K562 (cell line): ENCODE data around the gene WDR70. TPM values are rescaled to one million over a fixed set of nuclear protein-coding genes. Genes with fewer than 3 reads are reported as not detected.

Experiments
- ATF1 ChIP-seq, 2 experiments: fragments of 450-650 bp in 1 of 2; IDR thresholded peaks; 2 replicates each; pipeline ENCODE4 v1.6.1; 2016; ENCODE audit warnings: missing compliant biosample characterization in 1 of 2, missing genetic modification characterization in 1 of 2
- DMBX1 ChIP-seq: fragments of 250-450 bp; sonication (Bioruptor Pico); IDR thresholded peaks from 2 replicates; pipeline ENCODE4 v1.8.0; 2022; ENCODE audit warnings: inconsistent platforms, mild to moderate bottlenecking, moderate library complexity, borderline replicate concordance
- HBP1 ChIP-seq: fragments of 450-650 bp; formaldehyde crosslinking; IDR thresholded peaks from 2 replicates; pipeline ENCODE4 v1.4.0; 2022; ENCODE audit warnings: missing genetic modification characterization
- ILK ChIP-seq: fragments of 450-650 bp; IDR thresholded peaks from 2 replicates; pipeline ENCODE4 v1.6.1; 2016; ENCODE audit warnings: missing genetic modification characterization, low read depth, mild to moderate bottlenecking, missing compliant biosample characterization, moderate library complexity, borderline replicate concordance
- NCOA1 ChIP-seq: fragments of 450-650 bp; IDR thresholded peaks from 2 replicates; pipeline ENCODE4 v1.6.1; 2016; ENCODE audit warnings: low read depth
- NR2F6 ChIP-seq: fragments of 450-650 bp; formaldehyde crosslinking; IDR thresholded peaks from 2 replicates; pipeline ENCODE4 v1.4.0; 2020; ENCODE audit warnings: mild to moderate bottlenecking
- PHF21A ChIP-seq: fragments of 450-650 bp; IDR thresholded peaks from 2 replicates; pipeline ENCODE4 v1.6.1; 2017; ENCODE audit warnings: low read depth, borderline replicate concordance
- POLR2H ChIP-seq: IDR thresholded peaks from 2 replicates; pipeline ENCODE4 v1.6.1; 2016; ENCODE audit warnings: missing genetic modification characterization, low read depth, mild to moderate bottlenecking, control low read depth, missing compliant biosample characterization, moderate library complexity
- PYGO2 ChIP-seq: fragments of 450-650 bp; IDR thresholded peaks from 2 replicates; pipeline ENCODE4 v1.6.1; 2016; ENCODE audit warnings: mild to moderate bottlenecking, missing genetic modification characterization, moderate library complexity, missing compliant biosample characterization
- SMARCB1 ChIP-seq: IDR thresholded peaks from 2 replicates; pipeline ENCODE4 v1.6.1; 2011; ENCODE audit warnings: improper control_type of control experiment, low read depth; ENCODE audit not compliant: insufficient read length
- TCF15 ChIP-seq: fragments of 250-450 bp; sonication (Bioruptor Pico); IDR thresholded peaks from 2 replicates; pipeline ENCODE4 v1.8.0; 2022; ENCODE audit warnings: moderate library complexity, mild to moderate bottlenecking, inconsistent platforms
- THAP12 ChIP-seq: fragments of 250-450 bp; sonication (Bioruptor Pico); IDR thresholded peaks from 2 replicates; pipeline ENCODE4 v1.9.0; 2021; ENCODE audit warnings: mild to moderate bottlenecking, inconsistent platforms
- YBX1 ChIP-seq: fragments of 450-650 bp; IDR thresholded peaks from 2 replicates; pipeline ENCODE4 v1.7.1; 2016; ENCODE audit warnings: mild to moderate bottlenecking
- ZNF311 ChIP-seq: fragments of 250-450 bp; sonication (Bioruptor Pico); IDR thresholded peaks from 2 replicates; pipeline ENCODE4 v1.4.0; 2020; ENCODE audit warnings: mild to moderate bottlenecking, moderate library complexity
- ZNF764 ChIP-seq: fragments of 250-450 bp; sonication (Bioruptor Pico); IDR thresholded peaks from 2 replicates; pipeline ENCODE4 v1.4.0; 2020; ENCODE audit warnings: low read depth, mild to moderate bottlenecking, moderate library complexity
- polyA plus RNA-seq, 8 experiments: library from polyadenylated mRNA; depleted of rRNA in 4 of 8; stranded (reverse) in 5 of 8; unstranded in 3 of 8; fragments of >200 nt; fragmentation: Nextera tagmentation in 2 of 8; fragmentation: Illumina TruSeq in 1 of 8; extraction: Ambion mirVana in 2 of 8; extraction: Trizol in 1 of 8; gene quantifications; 2 replicates each; pipeline versions ENCODE4 v1.2.1 to v1.2.3, GENCODE V29; 2011 to 2014; ENCODE audit warnings: inconsistent platforms in 1 of 8, missing spikeins in 1 of 8
- total RNA-seq, 7 experiments: library from RNA; depleted of rRNA in 6 of 7; stranded (reverse); fragments of >200 nt in 6 of 7; fragmentation: Illumina TruSeq in 2 of 7; extraction: Trizol in 2 of 7; gene quantifications; 2 replicates each; pipeline versions ENCODE4 v1.2.1 to v1.2.3, GENCODE V29; 2011 to 2021; ENCODE audit warnings: low replicate concordance in 1 of 7
- TF ChIP-seq, protein P1 (sequence below), 2 experiments: fragments of 450-650 bp in 1 of 2; sonication (generic) in 1 of 2; formaldehyde crosslinking in 1 of 2; IDR thresholded peaks in 1 of 2; conservative IDR thresholded peaks in 1 of 2; 2 replicates each; pipeline versions ENCODE4 v1.6.1 to v1.8.1; 2016 to 2023; ENCODE audit warnings: mild to moderate bottlenecking in 2 of 2, moderate library complexity in 2 of 2, inconsistent platforms in 1 of 2, missing genetic modification reagents in 1 of 2
- TF ChIP-seq, protein P2 (sequence below): fragments of 450-650 bp; formaldehyde crosslinking; IDR thresholded peaks from 2 replicates; pipeline ENCODE4 v1.4.0; 2020; ENCODE audit warnings: mild to moderate bottlenecking, moderate library complexity
- TF ChIP-seq, protein P3 (sequence below): fragments of 250-450 bp; sonication (Bioruptor Pico); IDR thresholded peaks from 2 replicates; pipeline ENCODE4 v1.8.0; 2022; ENCODE audit warnings: moderate library complexity, mild to moderate bottlenecking, inconsistent platforms

WDR70 gene
- total and polyA plus RNA-seq, 9 of the 15 experiments (the other 6 are each of a cell fraction or from before 2014, with no cell fraction given) = 16.8 to 46.6 (median 38.8) TPM

- TF ChIP-seq, protein P1, sequence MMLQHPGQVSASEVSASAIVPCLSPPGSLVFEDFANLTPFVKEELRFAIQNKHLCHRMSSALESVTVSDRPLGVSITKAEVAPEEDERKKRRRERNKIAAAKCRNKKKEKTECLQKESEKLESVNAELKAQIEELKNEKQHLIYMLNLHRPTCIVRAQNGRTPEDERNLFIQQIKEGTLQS (IDR thresholded peaks at IDR 0.05) = no peak
- TF ChIP-seq, protein P1 (CRISPR knock-in tag; conservative IDR thresholded peaks at IDR 0.05) = no peak; the same call in 1 of the 2 replicates
- no peak for TF ChIP-seq ZNF311
- TF ChIP-seq, protein P2, sequence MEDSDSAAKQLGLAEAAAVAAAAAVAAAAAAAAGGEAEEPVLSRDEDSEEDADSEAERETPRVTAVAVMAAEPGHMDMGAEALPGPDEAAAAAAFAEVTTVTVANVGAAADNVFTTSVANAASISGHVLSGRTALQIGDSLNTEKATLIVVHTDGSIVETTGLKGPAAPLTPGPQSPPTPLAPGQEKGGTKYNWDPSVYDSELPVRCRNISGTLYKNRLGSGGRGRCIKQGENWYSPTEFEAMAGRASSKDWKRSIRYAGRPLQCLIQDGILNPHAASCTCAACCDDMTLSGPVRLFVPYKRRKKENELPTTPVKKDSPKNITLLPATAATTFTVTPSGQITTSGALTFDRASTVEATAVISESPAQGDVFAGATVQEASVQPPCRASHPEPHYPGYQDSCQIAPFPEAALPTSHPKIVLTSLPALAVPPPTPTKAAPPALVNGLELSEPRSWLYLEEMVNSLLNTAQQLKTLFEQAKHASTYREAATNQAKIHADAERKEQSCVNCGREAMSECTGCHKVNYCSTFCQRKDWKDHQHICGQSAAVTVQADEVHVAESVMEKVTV = no peak
- peak; percentile 96 for TF ChIP-seq POLR2H
- TF ChIP-seq YBX1 = no peak; the same call in 1 of the 2 replicates
- TF ChIP-seq HBP1 (CRISPR knock-in tag) = peak; percentile 98
- peak; percentile 89; the same call in 1 of the 2 replicates for TF ChIP-seq PHF21A
- no peak for TF ChIP-seq ILK
- no peak for TF ChIP-seq PYGO2 (tag)
- TF ChIP-seq TCF15 (CRISPR knock-in tag) = no peak
- TF ChIP-seq SMARCB1 = no peak
- TF ChIP-seq, protein P3, sequence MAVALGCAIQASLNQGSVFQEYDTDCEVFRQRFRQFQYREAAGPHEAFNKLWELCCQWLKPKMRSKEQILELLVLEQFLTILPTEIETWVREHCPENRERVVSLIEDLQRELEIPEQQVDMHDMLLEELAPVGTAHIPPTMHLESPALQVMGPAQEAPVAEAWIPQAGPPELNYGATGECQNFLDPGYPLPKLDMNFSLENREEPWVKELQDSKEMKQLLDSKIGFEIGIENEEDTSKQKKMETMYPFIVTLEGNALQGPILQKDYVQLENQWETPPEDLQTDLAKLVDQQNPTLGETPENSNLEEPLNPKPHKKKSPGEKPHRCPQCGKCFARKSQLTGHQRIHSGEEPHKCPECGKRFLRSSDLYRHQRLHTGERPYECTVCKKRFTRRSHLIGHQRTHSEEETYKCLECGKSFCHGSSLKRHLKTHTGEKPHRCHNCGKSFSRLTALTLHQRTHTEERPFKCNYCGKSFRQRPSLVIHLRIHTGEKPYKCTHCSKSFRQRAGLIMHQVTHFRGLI = no peak
- TF ChIP-seq ATF1 (CRISPR knock-in tag; IDR thresholded peaks at IDR 0.05) = peak; percentile 96
- peak; percentile 99 for TF ChIP-seq ATF1 (tag; IDR thresholded peaks at IDR 0.05)
- no peak for TF ChIP-seq NR2F6 (CRISPR knock-in tag)
- peak; percentile 92 for TF ChIP-seq NCOA1
- no peak for TF ChIP-seq ZNF764 (CRISPR knock-in tag)
- TF ChIP-seq DMBX1 = peak; percentile 50; the same call in 1 of the 2 replicates
- TF ChIP-seq THAP12 (CRISPR knock-in tag) = peak; percentile 70
These were observed 8.0 kb upstream of the WDR70 start, which contains the start of gene NUP155 (continued) for GRCh38 chr5:37370864-37371726.
